CD14-positive monocyte (primary cell): ENCODE results near the gene WDR82. TPM values are rescaled to one million over a fixed set of nuclear protein-coding genes. Genes with fewer than 3 reads are reported as not detected.

Experiments used
- DNase-seq, 3 donors: peaks; one replicate each; pipeline ENCODE4 v3.0.0-alpha.2; 2011 to 2022
- H2AFZ ChIP-seq: 2 replicates; pipeline ENCODE4 v1.6.0; 2012; ENCODE audit warnings: mild to moderate bottlenecking, low read depth, low read length, inconsistent platforms; ENCODE audit not compliant: insufficient read depth, poor library complexity, severe bottlenecking
- H3K27ac ChIP-seq, 2 donors: 1 replicate in 1 of 2; 2 replicates in 1 of 2; pipeline ENCODE4 v1.5.1; 2012 to 2013; ENCODE audit warnings: low read length in 2 of 2, control low read depth in 1 of 2, inconsistent platforms in 1 of 2, low read depth in 1 of 2, mild to moderate bottlenecking in 1 of 2
- H3K27me3 ChIP-seq, 2 donors: one replicate each; pipeline versions ENCODE4 v1.6.0 to v1.6.1; 2011 to 2013; ENCODE audit warnings: low read length in 2 of 2; ENCODE audit not compliant: control insufficient read depth in 2 of 2, insufficient read depth in 2 of 2
- H3K36me3 ChIP-seq, 2 donors: replicated peaks in 1 of 2; 1 replicate in 1 of 2; 2 replicates in 1 of 2; pipeline versions ENCODE4 v1.5.1 to v1.6.1; 2012 to 2013; ENCODE audit warnings: low read length in 2 of 2, control low read depth in 1 of 2, inconsistent platforms in 1 of 2, mild to moderate bottlenecking in 1 of 2; ENCODE audit not compliant: insufficient read depth in 2 of 2, control insufficient read depth in 1 of 2
- H3K4me1 ChIP-seq, 2 donors: 1 replicate in 1 of 2; 2 replicates in 1 of 2; pipeline versions ENCODE4 v1.5.1 to v1.6.1; 2012 to 2013; ENCODE audit warnings: low read length in 2 of 2, control low read depth in 1 of 2, inconsistent platforms in 1 of 2, mild to moderate bottlenecking in 1 of 2, moderate library complexity in 1 of 2; ENCODE audit not compliant: insufficient read depth in 2 of 2, control insufficient read depth in 1 of 2
- H3K4me2 ChIP-seq: replicated peaks from 2 replicates; pipeline ENCODE3; 2012; ENCODE audit warnings: low read length, moderate library complexity, mild to moderate bottlenecking; ENCODE audit not compliant: poor library complexity, severe bottlenecking; ENCODE audit errors: extremely low read depth
- H3K4me3 ChIP-seq, 3 experiments: fragments of 200-600 bp in 1 of 3; sonication (generic) in 1 of 3; replicated peaks in 1 of 3; 1 replicate in 2 of 3; 2 replicates in 1 of 3; pipeline ENCODE4 v1.5.1; 2011 to 2013; ENCODE audit warnings: low read length in 3 of 3, mild to moderate bottlenecking in 3 of 3, control low read depth in 2 of 3, low read depth in 2 of 3, inconsistent platforms in 1 of 3, moderate library complexity in 1 of 3
- H3K79me2 ChIP-seq: 2 replicates; pipeline ENCODE4 v1.6.0; 2012; ENCODE audit warnings: mild to moderate bottlenecking, control low read depth, inconsistent platforms, low read length, moderate library complexity; ENCODE audit not compliant: insufficient read depth
- H3K9ac ChIP-seq: 2 replicates; pipeline ENCODE4 v1.6.0; 2017; ENCODE audit warnings: low read length, mild to moderate bottlenecking; ENCODE audit not compliant: insufficient read depth, poor library complexity, severe bottlenecking
- H3K9me3 ChIP-seq, 2 donors: replicated peaks in 1 of 2; 1 replicate in 1 of 2; 2 replicates in 1 of 2; pipeline versions ENCODE4 v1.5.1 to v1.6.1; 2012 to 2013; ENCODE audit warnings: low read length in 2 of 2, control low read depth in 1 of 2; ENCODE audit not compliant: control insufficient read depth in 1 of 2, insufficient read depth in 1 of 2
- H4K20me1 ChIP-seq: 2 replicates; pipeline ENCODE4 v1.6.0; 2012; ENCODE audit warnings: mild to moderate bottlenecking, low read length, control low read depth, moderate library complexity; ENCODE audit not compliant: insufficient read depth
- H3K27ac Mint-ChIP-seq, 7 donors: one replicate each; pipeline ENCODE4 v1.8.0; 2020; ENCODE audit warnings: mild to moderate bottlenecking in 7 of 7, mixed read lengths in 7 of 7, moderate library complexity in 6 of 7, inconsistent platforms in 2 of 7
- H3K27me3 Mint-ChIP-seq, 3 donors: one replicate each; pipeline ENCODE4 v1.8.0; 2021 to 2022; ENCODE audit warnings: low read depth in 3 of 3, mild to moderate bottlenecking in 3 of 3, mixed read lengths in 3 of 3, moderate library complexity in 3 of 3, inconsistent platforms in 1 of 3
- H3K36me3 Mint-ChIP-seq, 2 donors: one replicate each; pipeline ENCODE4 v1.8.0; 2020; ENCODE audit warnings: mixed read lengths in 2 of 2, inconsistent platforms in 1 of 2, mild to moderate bottlenecking in 1 of 2
- H3K4me1 Mint-ChIP-seq: one replicate; pipeline ENCODE4 v1.8.0; 2020; ENCODE audit warnings: mild to moderate bottlenecking, mixed read lengths
- H3K4me3 Mint-ChIP-seq, 2 donors: one replicate each; pipeline ENCODE4 v1.8.0; 2020; ENCODE audit warnings: mild to moderate bottlenecking in 2 of 2, mixed read lengths in 2 of 2, moderate library complexity in 1 of 2
- H3K9me3 Mint-ChIP-seq, 7 donors: one replicate each; pipeline ENCODE4 v1.8.0; 2020 to 2022; ENCODE audit warnings: mixed read lengths in 7 of 7, mild to moderate bottlenecking in 6 of 7, moderate library complexity in 6 of 7, inconsistent platforms in 2 of 7
- WGBS: methylation state at CpG from one replicate; pipeline ENCODE4 v1.1.5; 2013; ENCODE audit warnings: missing lambda C conversion rate; ENCODE audit not compliant: insufficient coverage; 5-methylcytosine and 5-hydroxymethylcytosine counted together
- intact Hi-C, 2 donors: fragments of 100-400 bp; cut with micrococcal nuclease; formaldehyde crosslinking; loops; one replicate each; pipeline versions ENCODE4 v1.15.0 to v1.15.1; 2023
- polyA plus RNA-seq, 3 donors: library from polyadenylated mRNA; depleted of rRNA in 1 of 3; unstranded in 2 of 3; stranded (reverse) in 1 of 3; fragments of 300-500 nt in 2 of 3; fragments of >200 nt in 1 of 3; fragmentation: Illumina TruSeq in 2 of 3; gene quantifications; 1 replicate in 2 of 3; 2 replicates in 1 of 3; pipeline ENCODE4 v1.2.3, GENCODE V29; 2012 to 2021
- TF ChIP-seq, protein P1 (sequence below): fragments of 200-600 bp; IDR thresholded peaks from one replicate; pipeline ENCODE4 v1.8.0; 2022; ENCODE audit warnings: antibody characterized with exemption, mild to moderate bottlenecking

Gene WDR82
- polyA plus RNA-seq, 3 donors = 27.3 to 33.4 (median 32.3) TPM

GRCh38 chr3:52227117-52227516, 51.3 kb downstream of the WDR82 start:
- no peak overlapping the region for H2AFZ ChIP-seq
- no peak overlapping the region for H3K4me2 ChIP-seq
- no peaks in the 10 kb centered on the region for H3K9me3 ChIP-seq
- Mint-ChIP-seq H3K4me1 (peaks cover 35% of the 10 kb centered on the region), H3K36me3 (peaks cover 63 to 67% of the 10 kb centered on the region in 2 donors), H3K27ac (peak overlapping the region in 3 of 7 donors; percentile 56 to 83 (median 77)), H3K4me3 (no peak overlapping the region), H3K27me3 (peaks cover 0 to 2% (median 1%) of the 10 kb centered on the region in 3 donors), H3K9me3 (no peaks in the 10 kb centered on the region)
- peaks cover 45 to 58% of the 10 kb centered on the region in 2 donors for H3K36me3 ChIP-seq
- H3K9ac ChIP-seq = no peak overlapping the region
- intact Hi-C loops = no loop called here
- TF ChIP-seq, protein P1, sequence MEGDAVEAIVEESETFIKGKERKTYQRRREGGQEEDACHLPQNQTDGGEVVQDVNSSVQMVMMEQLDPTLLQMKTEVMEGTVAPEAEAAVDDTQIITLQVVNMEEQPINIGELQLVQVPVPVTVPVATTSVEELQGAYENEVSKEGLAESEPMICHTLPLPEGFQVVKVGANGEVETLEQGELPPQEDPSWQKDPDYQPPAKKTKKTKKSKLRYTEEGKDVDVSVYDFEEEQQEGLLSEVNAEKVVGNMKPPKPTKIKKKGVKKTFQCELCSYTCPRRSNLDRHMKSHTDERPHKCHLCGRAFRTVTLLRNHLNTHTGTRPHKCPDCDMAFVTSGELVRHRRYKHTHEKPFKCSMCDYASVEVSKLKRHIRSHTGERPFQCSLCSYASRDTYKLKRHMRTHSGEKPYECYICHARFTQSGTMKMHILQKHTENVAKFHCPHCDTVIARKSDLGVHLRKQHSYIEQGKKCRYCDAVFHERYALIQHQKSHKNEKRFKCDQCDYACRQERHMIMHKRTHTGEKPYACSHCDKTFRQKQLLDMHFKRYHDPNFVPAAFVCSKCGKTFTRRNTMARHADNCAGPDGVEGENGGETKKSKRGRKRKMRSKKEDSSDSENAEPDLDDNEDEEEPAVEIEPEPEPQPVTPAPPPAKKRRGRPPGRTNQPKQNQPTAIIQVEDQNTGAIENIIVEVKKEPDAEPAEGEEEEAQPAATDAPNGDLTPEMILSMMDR = no peak
- H3K27ac ChIP-seq = no peak overlapping the region
- no peak overlapping the region for H3K4me3 ChIP-seq
- WGBS = 88% methylated on average over 4 of the region's 4 CpGs
- H4K20me1 ChIP-seq = peaks cover 64% of the 10 kb centered on the region
- H3K27me3 ChIP-seq = no peaks in the 10 kb centered on the region
- peaks cover 11% of the 10 kb centered on the region for H3K79me2 ChIP-seq
- no peak for DNase-seq
- H3K4me1 ChIP-seq = peaks cover 22 to 27% of the 10 kb centered on the region in 2 donors

DNA sequence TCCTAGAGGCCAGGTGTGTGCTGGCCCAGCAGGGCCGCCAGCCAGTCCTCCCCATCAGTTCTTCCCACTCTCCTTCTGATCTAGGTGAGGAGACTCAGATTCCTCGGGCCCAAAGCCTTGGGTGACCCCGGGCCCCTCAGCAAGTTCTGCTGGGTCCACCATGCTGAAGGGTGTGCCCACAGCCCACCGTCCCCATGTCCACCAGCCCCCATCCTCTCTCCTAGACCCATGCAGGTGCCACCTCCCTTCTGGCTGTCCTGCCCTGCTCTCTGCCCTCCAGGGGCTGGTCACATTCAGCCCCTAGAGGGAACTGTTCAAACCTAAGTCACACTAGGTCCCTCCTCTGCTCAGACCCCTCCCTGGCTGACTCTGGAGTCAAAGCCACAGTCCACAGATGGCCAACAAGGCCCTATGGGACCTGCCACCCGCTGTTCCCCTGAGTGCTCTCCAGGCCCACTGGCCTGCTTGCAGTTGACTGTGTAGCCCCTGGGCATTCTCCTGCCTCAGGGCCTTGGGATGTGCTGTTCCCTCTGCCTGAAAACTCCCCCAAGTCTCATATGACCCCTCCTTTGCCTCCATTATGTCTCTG, 52.1 kb downstream of the WDR82 start:
- no peaks in the 10 kb centered on the region for H3K9me3 ChIP-seq
- H3K4me3 Mint-ChIP-seq = no peak overlapping the region
- intact Hi-C loops = no loop called here
- H3K79me2 ChIP-seq = peaks cover 5% of the 10 kb centered on the region
- H4K20me1 ChIP-seq = peaks cover 56% of the 10 kb centered on the region
- peaks cover 41 to 51% of the 10 kb centered on the region in 2 donors for H3K36me3 ChIP-seq
- H3K27me3 ChIP-seq = no peaks in the 10 kb centered on the region
- peaks cover 62 to 63% of the 10 kb centered on the region in 2 donors for H3K36me3 Mint-ChIP-seq
- H3K27ac Mint-ChIP-seq = peak overlapping the region; percentile 37 to 86 (median 77)
- TF ChIP-seq, protein P1 = no peak
- peak overlapping the region; percentile 27 for H3K9ac ChIP-seq
- H3K27me3 Mint-ChIP-seq = peaks cover 0 to 2% (median 1%) of the 10 kb centered on the region in 3 donors
- no peak overlapping the region for H3K4me2 ChIP-seq
- H3K4me3 ChIP-seq = no peak overlapping the region
- peaks cover 19 to 22% of the 10 kb centered on the region in 2 donors for H3K4me1 ChIP-seq
- 54% methylated on average over 3 of the region's 5 CpGs for WGBS
- H3K27ac ChIP-seq = peak overlapping the region in 1 of 2 donors; percentile 60
- no peak for DNase-seq
- no peak overlapping the region for H2AFZ ChIP-seq
- no peaks in the 10 kb centered on the region for H3K9me3 Mint-ChIP-seq
- H3K4me1 Mint-ChIP-seq = peaks cover 29% of the 10 kb centered on the region
